Epithelial cell of alveolus of lung (primary cell): Measurements from ENCODE around the gene KLHL26. TPM values are rescaled to one million over a fixed set of nuclear protein-coding genes. Genes with fewer than 3 reads are reported as not detected.

Experiments used
- total RNA-seq: library from RNA; depleted of rRNA; stranded (reverse); fragments of >200 nt; gene quantifications from 2 replicates; pipeline ENCODE4 v1.2.1, GENCODE V29; 2015

Gene KLHL26
- total RNA-seq = 5.8 and 9.1 TPM in 2 replicates

GRCh38 chr19:18636969-18637629 is at the start of gene KLHL26:
Gene KLHL26, plus strand, starts transcription at chr19:18637028. Its CDS starts 27 bp downstream, at chr19:18637055.

GRCh38 chr19:18588611-18589379 is 48.0 kb upstream of the KLHL26 start, which contains the start of gene REX1BD:
Gene REX1BD, plus strand, starts transcription at chr19:18588798. Its CDS starts 4 bp downstream, at chr19:18588802.

GRCh38 chr19:18606281-18607225 is 30.3 kb upstream of the KLHL26 start, which contains the start of gene CRLF1:
Gene CRLF1, minus strand, starts transcription at chr19:18606799. Its CDS starts 143 bp downstream, at chr19:18606656.

GRCh38 chr19:18612772-18613588 is 23.8 kb upstream of the KLHL26 start, which contains the start of gene TMEM59L:
Gene TMEM59L, plus strand, starts transcription at chr19:18612870. Its CDS starts 89 bp downstream, at chr19:18612959.

GRCh38 chr19:18683109-18683957 is 46.5 kb downstream of the KLHL26 start, which contains the start of gene CRTC1:
Gene CRTC1, plus strand, starts transcription at chr19:18683680. Its CDS starts 23 bp downstream, at chr19:18683703.

Other genes with a start within 250 kb of the KLHL26 start
- gene LRRC25, start 239.4 kb upstream of the KLHL26 start, total RNA-seq = not detected in 2 replicates
- 74.0 and 107 TPM in 2 replicates for gene SSBP4, start 217.6 kb upstream of the KLHL26 start, total RNA-seq
- gene ISYNA1, start 198.9 kb upstream of the KLHL26 start, total RNA-seq = 45.0 and 55.7 TPM in 2 replicates
- gene ELL, start 115.0 kb upstream of the KLHL26 start, total RNA-seq = 13.8 and 18.8 TPM in 2 replicates
- gene FKBP8, start 93.5 kb upstream of the KLHL26 start, total RNA-seq = 387 and 393 TPM in 2 replicates
- gene KXD1, start 79.2 kb upstream of the KLHL26 start, total RNA-seq = 180 and 205 TPM in 2 replicates
- gene UBA52, start 65.2 kb upstream of the KLHL26 start, total RNA-seq = 975 and 1,082 TPM in 2 replicates
- 60.7 and 107 TPM in 2 replicates for gene REX1BD, start 48.2 kb upstream of the KLHL26 start, total RNA-seq
- gene CRLF1, start 30.2 kb upstream of the KLHL26 start, total RNA-seq = 2.6 and 19.3 TPM in 2 replicates
- 0.26 and 3.8 TPM in 2 replicates for gene TMEM59L, start 24.2 kb upstream of the KLHL26 start, total RNA-seq
- gene CRTC1, start 46.7 kb downstream of the KLHL26 start, total RNA-seq = 2.1 and 6.8 TPM in 2 replicates
- gene COMP, start 154.3 kb downstream of the KLHL26 start, total RNA-seq = under 0.01 TPM in 1 of 2 replicates, not detected in the other
- gene UPF1, start 194.9 kb downstream of the KLHL26 start, total RNA-seq = 44.2 and 97.0 TPM in 2 replicates